Natural killer cell treated with Interleukin-12 subunit alpha and Interleukin-12 subunit beta and Interleukin-15 and Interleukin-18, amount 100 ng/mL, for 72 hours (primary cell): ENCODE results near the gene EHD2. TPM values are rescaled to one million over a fixed set of nuclear protein-coding genes. Genes with fewer than 3 reads are reported as not detected.
A peak's percentile ranks its signal among the peaks of the same experiment; 100 is the strongest.
"Not testable (repeated sequence)": the region's sequence is repeated elsewhere in the genome, so short reads cannot be mapped to it uniquely, and the experiment has no call there.

Source experiments
- ATAC-seq, 2 donors: fragments of 150-1000 bp; cut with Tn5 transposase in 1 of 2; sonication (Bioruptor Pico), chemical (Tn5 transposase) in 1 of 2; 2 replicates each; pipeline ENCODE4 v1.10.0; 2021
- DNase-seq: peaks from one replicate; pipeline ENCODE4 v3.0.0; 2022; ENCODE audit warnings: low spot score
- H3K27ac Mint-ChIP-seq, 2 donors: 1 replicate in 1 of 2; 2 replicates in 1 of 2; pipeline ENCODE4 v1.8.0; 2022; ENCODE audit warnings: mixed read lengths in 2 of 2, mild to moderate bottlenecking in 1 of 2, moderate library complexity in 1 of 2
- H3K27me3 Mint-ChIP-seq, 2 donors: 1 replicate in 1 of 2; 2 replicates in 1 of 2; pipeline ENCODE4 v1.8.0; 2022; ENCODE audit warnings: mixed read lengths in 2 of 2
- H3K36me3 Mint-ChIP-seq: one replicate; pipeline ENCODE4 v1.8.0; 2022; ENCODE audit warnings: mixed read lengths
- H3K4me1 Mint-ChIP-seq, 2 donors: 1 replicate in 1 of 2; 2 replicates in 1 of 2; pipeline ENCODE4 v1.8.0; 2022; ENCODE audit warnings: low read depth in 2 of 2, mixed read lengths in 2 of 2, mild to moderate bottlenecking in 1 of 2
- H3K4me3 Mint-ChIP-seq: one replicate; pipeline ENCODE4 v1.8.0; 2022; ENCODE audit warnings: mixed read lengths
- H3K9me3 Mint-ChIP-seq: 2 replicates; pipeline ENCODE4 v1.8.0; 2022; ENCODE audit warnings: mixed read lengths
- total RNA-seq, 2 donors: library from RNA; stranded (reverse); gene quantifications; one replicate each; pipeline ENCODE4 v1.2.3, GENCODE V29; 2022

The EHD2 gene
- total RNA-seq, 2 donors from 2014 or later: not detected

DNA sequence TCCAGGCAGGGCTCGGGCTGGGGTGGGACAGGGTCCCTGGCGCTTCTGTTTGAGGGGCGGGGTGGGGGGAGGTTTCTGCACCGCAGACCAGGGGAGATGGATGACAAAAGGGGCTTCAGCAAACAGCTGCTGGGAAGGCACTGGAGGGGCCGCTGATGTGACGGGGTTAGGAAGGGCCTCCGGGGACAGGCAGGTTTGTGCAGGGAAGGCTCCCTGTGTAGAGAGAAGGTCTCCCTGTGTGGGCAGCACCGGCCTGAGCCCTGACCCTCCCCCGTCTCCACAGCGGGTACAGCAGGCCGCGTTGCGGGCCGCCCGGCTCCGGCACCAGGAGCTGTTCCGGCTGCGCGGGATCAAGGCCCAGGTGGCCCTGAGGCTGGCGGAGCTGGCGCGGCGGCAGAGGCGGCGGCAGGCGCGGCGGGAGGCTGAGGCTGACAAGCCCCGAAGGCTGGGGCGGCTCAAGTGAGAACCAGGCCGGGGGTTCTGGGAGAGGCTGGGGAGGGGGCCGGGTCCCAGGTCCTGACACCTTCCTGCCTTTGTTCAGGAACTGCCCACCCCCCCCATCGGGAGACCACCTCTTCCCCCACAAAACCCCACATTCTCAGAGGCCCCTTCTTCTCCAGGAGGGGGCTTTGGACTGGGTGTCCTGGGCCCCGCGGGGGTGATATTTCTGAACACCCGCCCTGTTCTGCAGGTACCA is 42.0 kb downstream of the EHD2 start:
- ATAC-seq: no peak
- peaks cover 14% of the 10 kb centered on the region for H3K36me3 Mint-ChIP-seq
- H3K4me3 Mint-ChIP-seq: no peak overlapping the region
- H3K9me3 Mint-ChIP-seq: no peaks in the 10 kb centered on the region
- H3K27me3 Mint-ChIP-seq: no peaks in the 10 kb centered on the region
- peak; percentile 55 for DNase-seq
- H3K4me1 Mint-ChIP-seq: peaks cover 0 to 7% of the 10 kb centered on the region in 2 donors
- H3K27ac Mint-ChIP-seq: no peak overlapping the region

GRCh38 chr19:47755762-47756626 is 42.8 kb downstream of the EHD2 start:
- Mint-ChIP-seq H3K4me1 (peaks cover 0 to 3% of the 10 kb centered on the region in 2 donors), H3K9me3 (no peaks in the 10 kb centered on the region), H3K36me3 (peaks cover 14% of the 10 kb centered on the region), H3K27ac (no peak overlapping the region), H3K4me3 (no peak overlapping the region), H3K27me3 (no peaks in the 10 kb centered on the region)
- peak in 1 of 2 donors; percentile 13 for ATAC-seq
- peak; percentile 49 for DNase-seq

GRCh38 chr19:47756627-47756929 is 43.4 kb downstream of the EHD2 start:
- H3K36me3 Mint-ChIP-seq: peaks cover 14% of the 10 kb centered on the region
- ATAC-seq (peak in 1 of 2 donors; percentile 33), DNase-seq (peak; percentile 49)
- H3K9me3 Mint-ChIP-seq: no peaks in the 10 kb centered on the region
- H3K27ac Mint-ChIP-seq: no peak overlapping the region
- no peaks in the 10 kb centered on the region for H3K27me3 Mint-ChIP-seq
- H3K4me3 Mint-ChIP-seq: no peak overlapping the region
- peaks cover 0 to 3% of the 10 kb centered on the region in 2 donors for H3K4me1 Mint-ChIP-seq

DNA sequence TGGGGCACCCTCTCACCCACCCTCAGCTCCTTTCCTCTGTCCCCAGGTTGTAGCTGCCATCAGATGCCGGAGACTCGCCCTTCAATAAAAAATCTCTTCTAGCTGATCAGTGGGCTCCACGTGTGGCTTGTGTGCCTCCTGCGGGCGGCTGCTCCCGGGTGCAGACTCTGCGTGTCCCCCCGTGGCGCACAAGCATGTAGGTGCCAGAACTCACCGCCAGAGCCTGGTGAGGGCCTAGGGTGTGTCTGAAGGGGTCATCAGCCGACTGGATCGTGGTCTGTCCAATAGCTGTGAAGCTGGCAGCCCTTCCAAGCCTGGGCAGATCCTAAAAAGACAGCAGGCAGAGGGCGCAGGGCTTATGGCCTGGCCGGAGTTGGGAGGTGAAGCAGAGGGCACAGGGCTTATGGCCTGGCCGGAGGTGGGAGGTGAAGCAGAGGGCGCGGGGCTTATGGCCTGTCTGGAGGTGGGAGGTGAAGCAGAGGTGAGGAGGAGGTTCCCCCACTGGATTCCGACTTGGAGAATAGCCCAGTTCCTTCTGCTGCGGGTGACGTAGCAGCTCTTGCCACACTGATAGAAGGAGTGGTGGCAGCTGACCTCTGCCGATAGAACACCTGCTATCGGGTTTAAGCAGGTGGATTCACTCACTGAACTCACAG is 43.9 kb downstream of the EHD2 start:
- ATAC-seq (no peak), DNase-seq (peak; percentile 54)
- H3K9me3 Mint-ChIP-seq: no peaks in the 10 kb centered on the region
- H3K36me3 Mint-ChIP-seq: peaks cover 14% of the 10 kb centered on the region
- peaks cover 0 to 3% of the 10 kb centered on the region in 2 donors for H3K4me1 Mint-ChIP-seq
- H3K4me3 Mint-ChIP-seq: no peak overlapping the region
- no peaks in the 10 kb centered on the region for H3K27me3 Mint-ChIP-seq
- peak overlapping the region in 1 of 2 donors; percentile 47 for H3K27ac Mint-ChIP-seq

DNA sequence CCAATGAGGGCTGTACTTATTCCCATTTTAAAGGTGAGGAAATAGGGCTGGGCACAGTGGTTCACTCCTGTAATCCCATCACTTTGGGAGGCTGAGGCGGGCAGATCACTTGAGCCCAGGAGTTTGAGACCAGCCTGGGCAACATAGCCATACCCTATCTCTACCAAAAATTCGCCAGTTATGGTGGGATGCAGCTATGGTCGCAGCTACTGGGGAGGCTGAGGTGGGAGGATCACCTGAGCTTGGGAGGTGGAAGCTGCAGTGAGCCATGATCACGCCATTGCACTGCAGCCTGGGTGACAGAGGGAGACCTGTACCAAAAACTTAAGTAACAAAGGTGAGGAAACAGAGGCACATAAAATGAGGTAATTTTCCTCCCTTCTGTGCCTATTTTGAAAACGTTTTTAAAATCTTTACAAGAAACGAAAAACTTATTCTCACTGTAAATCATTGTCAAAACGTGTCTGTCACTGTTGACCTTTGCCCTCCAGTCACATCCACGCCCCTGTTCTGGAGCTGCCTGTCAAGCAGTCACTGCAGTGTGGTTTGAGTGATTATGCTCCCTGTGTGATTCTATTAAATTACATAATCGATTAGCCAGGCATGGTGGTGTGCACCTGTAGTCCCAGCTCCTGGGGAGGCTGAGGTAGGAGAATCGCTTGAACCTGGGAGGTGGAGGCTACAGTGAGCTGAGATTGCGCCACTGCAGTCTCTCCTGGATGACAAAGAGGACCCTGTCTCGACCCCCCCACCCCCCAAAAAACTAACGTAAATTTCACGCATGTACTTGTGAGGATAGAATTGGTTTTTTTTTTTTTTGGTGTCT is 44.6 kb downstream of the EHD2 start:
- peak; percentile 46 for DNase-seq
- ATAC-seq: no peak
- H3K9me3 Mint-ChIP-seq: no peaks in the 10 kb centered on the region
- peak overlapping the region in 1 of 2 donors; percentile 47 for H3K27ac Mint-ChIP-seq
- no peaks in the 10 kb centered on the region for H3K27me3 Mint-ChIP-seq
- peaks cover 0 to 3% of the 10 kb centered on the region in 2 donors for H3K4me1 Mint-ChIP-seq
- H3K4me3 Mint-ChIP-seq: no peak overlapping the region
- H3K36me3 Mint-ChIP-seq: peaks cover 14% of the 10 kb centered on the region

DNA sequence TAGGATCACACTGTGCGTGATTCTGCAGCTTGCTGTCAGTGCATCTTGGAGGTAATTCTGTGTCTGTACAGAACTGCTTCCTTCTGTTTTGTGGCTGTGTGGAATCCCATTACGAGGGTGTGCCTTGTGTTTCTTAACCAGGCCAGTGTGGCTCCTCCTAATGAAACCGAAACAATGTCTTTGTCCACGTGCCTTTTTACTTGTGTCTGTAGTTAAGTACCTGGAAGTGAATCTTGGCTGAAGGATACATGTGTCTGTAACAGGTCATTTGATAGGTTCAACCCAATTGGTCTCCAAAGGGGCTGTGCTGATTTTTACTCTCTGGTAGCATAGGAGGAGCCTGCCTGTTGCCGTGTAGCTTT is 45.2 kb downstream of the EHD2 start:
- peaks cover 11% of the 10 kb centered on the region for H3K36me3 Mint-ChIP-seq
- peaks cover 0 to 3% of the 10 kb centered on the region in 2 donors for H3K4me1 Mint-ChIP-seq
- ATAC-seq (no peak), DNase-seq (no peak)
- no peak overlapping the region for H3K4me3 Mint-ChIP-seq
- no peaks in the 10 kb centered on the region for H3K9me3 Mint-ChIP-seq
- H3K27ac Mint-ChIP-seq: no peak overlapping the region
- no peaks in the 10 kb centered on the region for H3K27me3 Mint-ChIP-seq

- no peak overlapping the region for H3K27ac Mint-ChIP-seq
- H3K9me3 Mint-ChIP-seq: no peaks in the 10 kb centered on the region
- H3K4me1 Mint-ChIP-seq: peaks cover 4 to 7% of the 10 kb centered on the region in 2 donors
- H3K4me3 Mint-ChIP-seq: no peak overlapping the region
- ATAC-seq (no peak), DNase-seq (peak; percentile 13)
- no peaks in the 10 kb centered on the region for H3K27me3 Mint-ChIP-seq
- H3K36me3 Mint-ChIP-seq: peaks cover 10% of the 10 kb centered on the region
Measured at GRCh38 chr19:47760632-47760999, 47.4 kb downstream of the EHD2 start.

DNA sequence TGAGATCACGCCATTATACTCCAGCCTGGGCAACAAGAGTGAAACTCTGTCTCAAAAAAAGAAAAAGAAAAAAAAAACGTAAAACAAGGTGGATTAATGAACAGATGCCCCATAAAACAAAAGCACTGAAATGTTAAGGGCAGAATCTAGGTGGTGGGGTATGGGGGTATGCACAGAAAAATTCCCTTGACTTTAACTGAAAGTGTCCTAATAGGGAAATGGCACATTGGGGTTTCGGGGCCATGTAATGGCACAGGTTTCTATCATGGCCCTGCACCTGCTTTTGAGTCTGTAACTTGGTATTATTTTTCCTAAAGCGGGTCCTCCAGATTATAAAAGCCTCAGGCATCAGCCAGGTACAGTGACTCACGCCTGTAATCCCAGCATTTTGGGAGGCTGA is 48.3 kb downstream of the EHD2 start:
- Mint-ChIP-seq H3K9me3 (no peaks in the 10 kb centered on the region), H3K27ac (no peak overlapping the region), H3K4me3 (no peak overlapping the region), H3K36me3 (peaks cover 10% of the 10 kb centered on the region), H3K4me1 (peaks cover 4 to 7% of the 10 kb centered on the region in 2 donors), H3K27me3 (no peaks in the 10 kb centered on the region)
- no peak for ATAC-seq
- DNase-seq: no peak

- no peak for DNase-seq
- Mint-ChIP-seq H3K36me3 (peaks cover 10% of the 10 kb centered on the region), H3K27ac (no peak overlapping the region), H3K27me3 (no peaks in the 10 kb centered on the region), H3K9me3 (no peaks in the 10 kb centered on the region), H3K4me3 (no peak overlapping the region), H3K4me1 (peaks cover 4 to 5% of the 10 kb centered on the region in 2 donors)
- ATAC-seq: no peak
Measured at GRCh38 chr19:47762151-47762550, 48.9 kb downstream of the EHD2 start.

DNA sequence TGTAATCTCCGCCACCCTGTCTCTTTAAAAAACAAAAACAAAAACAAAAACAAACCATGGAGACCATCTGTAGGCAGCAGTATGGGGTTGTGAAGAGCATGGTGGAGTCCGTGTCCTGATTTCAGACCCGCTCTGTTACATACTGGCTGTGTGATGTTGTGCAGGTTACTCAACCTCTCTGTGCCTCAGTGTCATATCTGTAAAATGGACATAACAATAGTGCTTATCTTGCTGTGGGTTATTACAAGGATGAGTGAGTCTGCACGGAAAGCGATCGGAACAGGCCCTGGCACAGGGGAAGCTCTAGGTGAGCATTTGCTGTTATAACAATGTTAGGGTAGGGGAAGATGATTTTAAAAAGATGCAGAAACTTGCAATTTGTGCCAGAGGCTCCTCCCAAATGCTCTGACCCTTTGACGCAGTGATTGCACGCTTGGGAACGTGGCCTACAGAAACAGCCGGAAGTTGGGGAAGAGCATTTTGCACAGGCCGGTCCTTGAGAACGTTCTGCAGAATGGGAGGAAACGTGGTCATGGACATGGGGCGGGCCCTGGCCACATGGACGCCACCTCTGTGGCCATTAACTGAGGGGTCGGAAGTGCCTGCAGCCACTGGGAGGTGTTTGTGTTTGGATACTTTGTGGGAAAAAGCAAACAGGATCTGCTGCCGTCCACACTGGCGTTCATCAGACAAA is 49.5 kb downstream of the EHD2 start:
- H3K36me3 Mint-ChIP-seq: peaks cover 10% of the 10 kb centered on the region
- no peak overlapping the region for H3K27ac Mint-ChIP-seq
- H3K27me3 Mint-ChIP-seq: no peaks in the 10 kb centered on the region
- peaks cover 4% of the 10 kb centered on the region in 2 donors for H3K4me1 Mint-ChIP-seq
- ATAC-seq (no peak), DNase-seq (peak; percentile 26)
- H3K4me3 Mint-ChIP-seq: no peak overlapping the region
- H3K9me3 Mint-ChIP-seq: no peaks in the 10 kb centered on the region

GRCh38 chr19:47764705-47765104 is 51.5 kb downstream of the EHD2 start:
- DNase-seq, H3K4me1 Mint-ChIP-seq, H3K27ac Mint-ChIP-seq, H3K27me3 Mint-ChIP-seq, H3K9me3 Mint-ChIP-seq, ATAC-seq, H3K36me3 Mint-ChIP-seq, H3K4me3 Mint-ChIP-seq: not testable (repeated sequence)

DNA sequence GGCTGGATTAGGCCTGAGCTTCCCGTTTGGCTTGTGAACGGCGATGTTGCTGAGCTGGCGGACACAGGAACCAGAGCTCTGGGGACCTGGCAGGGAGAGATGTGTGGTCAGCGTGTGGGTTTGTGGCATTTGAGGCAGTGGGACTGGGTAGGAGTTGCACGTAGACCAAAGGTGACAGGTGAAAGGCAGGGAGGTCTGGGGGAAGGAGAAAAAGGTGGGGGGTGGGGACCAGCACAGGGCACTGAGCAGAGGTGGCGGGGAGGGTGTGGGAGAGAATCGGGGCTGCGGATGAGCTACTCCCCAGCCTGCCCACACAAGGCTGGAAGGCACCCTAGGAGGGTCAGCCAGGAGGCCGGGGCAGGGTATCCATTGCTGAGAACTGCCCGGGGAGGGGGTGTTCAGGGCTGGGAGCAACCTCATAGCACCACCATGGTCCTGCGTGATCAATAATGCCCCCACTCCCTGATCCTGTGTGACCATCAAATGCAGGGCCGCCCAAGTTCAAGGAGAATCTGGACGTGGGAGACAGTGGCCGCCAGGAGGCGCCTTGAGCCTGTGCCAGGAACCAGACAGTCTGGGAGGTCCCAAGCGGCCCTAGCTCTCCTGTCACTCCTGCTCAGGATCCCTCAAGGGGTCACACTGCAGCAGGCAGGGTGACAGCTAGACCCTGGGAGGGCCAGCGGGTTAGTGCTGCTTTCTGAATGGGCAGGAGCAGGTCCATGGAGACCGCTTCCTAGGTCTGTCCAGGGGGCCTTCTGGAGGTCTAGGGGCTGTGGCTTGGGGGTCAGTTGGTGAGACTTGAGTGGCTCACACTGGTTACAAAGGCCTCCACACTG is 52.5 kb downstream of the EHD2 start:
- ATAC-seq (peak; percentile 51 to 73), DNase-seq (peak; percentile 63)
- Mint-ChIP-seq H3K4me1 (peaks cover 4% of the 10 kb centered on the region in 2 donors), H3K36me3 (no peaks in the 10 kb centered on the region), H3K27ac (no peak overlapping the region), H3K9me3 (no peaks in the 10 kb centered on the region), H3K27me3 (peaks cover 0 to 9% of the 10 kb centered on the region in 2 donors), H3K4me3 (no peak overlapping the region)
